ENCODE data around the gene LMNTD1.
"Not testable (repeated sequence)": the region's sequence is repeated elsewhere in the genome, so short reads cannot be mapped to it uniquely, and the experiment has no call there.

Gene LMNTD1

GRCh38 chr12:25488956-25489870 lies 63.9 kb downstream of the LMNTD1 start:
- DNase-seq = not testable (repeated sequence)

- no peak for DNase-seq
Observed at GRCh38 chr12:25482625-25483024, 70.5 kb downstream of the LMNTD1 start.

DNA sequence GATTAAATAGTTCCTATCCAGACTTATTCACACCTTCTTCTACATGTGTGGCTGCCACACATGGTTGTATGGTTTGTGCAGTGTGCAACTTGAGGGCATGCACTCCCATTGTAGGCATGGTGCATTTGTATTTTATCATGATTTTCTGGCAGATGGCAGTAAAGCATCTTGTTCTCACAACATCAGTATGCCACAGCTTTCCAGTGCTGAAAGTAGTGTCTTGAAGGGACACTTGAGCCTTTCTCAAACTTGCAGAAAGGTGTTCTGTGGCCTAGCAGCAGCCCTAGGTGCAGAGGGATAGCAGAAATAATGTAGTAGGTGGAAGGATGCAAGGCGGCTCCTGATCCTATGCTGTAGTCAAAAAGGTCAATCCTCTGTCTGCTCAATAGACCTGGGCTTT lies 72.9 kb downstream of the LMNTD1 start:
- DNase-seq = no peak

DNA sequence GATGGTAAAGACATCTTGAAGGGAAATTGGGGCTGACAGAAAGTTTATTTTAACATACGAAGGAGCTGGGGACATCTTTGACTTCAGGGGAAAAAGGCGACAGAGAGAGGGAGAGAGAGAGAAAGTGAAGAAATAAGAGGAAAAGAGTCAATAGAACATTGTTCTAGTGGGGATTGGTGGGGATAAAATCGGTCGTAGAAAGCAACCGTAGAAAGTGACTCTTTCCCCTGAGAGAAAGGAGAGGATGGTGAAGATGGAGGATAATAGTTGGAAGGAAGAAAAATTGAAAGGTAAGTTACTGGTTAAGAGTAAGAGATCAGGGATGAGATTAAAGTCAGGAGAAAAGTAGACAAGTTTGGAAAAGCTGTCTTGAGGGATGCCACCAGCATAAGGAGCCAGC lies 75.9 kb downstream of the LMNTD1 start:
- DNase-seq = no peak

DNA sequence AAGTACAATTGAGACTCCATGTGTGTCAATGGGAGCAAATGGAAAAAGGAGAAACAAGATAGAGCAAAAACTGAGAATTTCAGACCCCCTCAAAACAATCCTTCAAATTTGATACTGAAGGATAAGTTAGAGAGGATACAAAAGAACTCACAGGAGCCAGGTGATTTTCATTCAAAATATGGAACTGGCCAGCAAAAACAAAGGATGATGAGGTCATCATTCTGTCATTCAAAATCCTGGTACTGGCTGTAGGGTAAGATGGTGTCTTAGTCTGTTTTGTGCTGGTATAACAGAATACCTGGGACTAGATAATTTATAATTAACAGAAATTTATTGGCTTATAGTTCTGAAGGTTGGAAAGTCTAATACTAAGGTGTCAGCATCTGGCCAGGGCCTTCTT lies 80.6 kb downstream of the LMNTD1 start:
- DNase-seq = no peak

DNA sequence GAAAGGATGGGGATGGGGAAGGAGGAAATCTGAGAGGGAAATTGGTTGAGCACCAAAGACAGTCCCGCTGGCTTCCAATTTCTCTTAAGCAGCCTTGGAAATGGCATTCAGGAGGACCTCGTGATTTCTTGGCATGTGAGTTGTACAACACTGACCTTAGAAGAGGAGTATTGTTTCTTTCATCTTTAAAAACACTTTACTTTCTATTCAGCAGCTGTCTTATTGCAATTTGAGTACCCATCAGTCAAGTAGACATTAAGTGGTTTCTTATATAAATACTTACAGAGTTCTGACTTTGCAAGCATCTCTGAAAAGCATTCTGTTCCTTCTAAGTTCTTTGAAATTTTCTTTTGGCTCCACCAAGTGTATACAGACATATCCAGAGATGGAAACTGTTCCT lies 83.2 kb downstream of the LMNTD1 start:
- DNase-seq = no peak

- no peak for DNase-seq
Observed at GRCh38 chr12:25469368-25469767, 83.7 kb downstream of the LMNTD1 start.

GRCh38 chr12:25463521-25463920 lies 89.6 kb downstream of the LMNTD1 start:
- no peak for DNase-seq

DNA sequence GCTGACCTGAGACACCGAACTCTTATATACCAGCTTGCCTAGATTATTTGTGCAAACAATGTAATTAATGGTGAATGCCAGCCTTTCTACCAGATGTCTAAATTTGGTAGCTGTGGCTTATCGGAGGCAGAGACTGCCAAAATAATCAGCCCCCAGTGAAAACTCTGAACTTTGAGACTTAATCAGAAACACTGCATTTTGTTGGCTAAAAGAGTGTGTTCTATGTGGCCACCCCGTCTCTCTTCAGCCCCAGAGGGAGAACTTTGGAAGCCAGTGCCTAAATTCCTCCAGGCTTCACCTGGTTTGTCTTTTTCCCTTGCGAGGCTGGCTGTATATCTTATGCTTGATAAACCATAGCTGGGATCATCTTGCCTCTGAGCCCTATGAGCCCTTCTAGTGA lies 90.1 kb downstream of the LMNTD1 start:
- no peak for DNase-seq

DNA sequence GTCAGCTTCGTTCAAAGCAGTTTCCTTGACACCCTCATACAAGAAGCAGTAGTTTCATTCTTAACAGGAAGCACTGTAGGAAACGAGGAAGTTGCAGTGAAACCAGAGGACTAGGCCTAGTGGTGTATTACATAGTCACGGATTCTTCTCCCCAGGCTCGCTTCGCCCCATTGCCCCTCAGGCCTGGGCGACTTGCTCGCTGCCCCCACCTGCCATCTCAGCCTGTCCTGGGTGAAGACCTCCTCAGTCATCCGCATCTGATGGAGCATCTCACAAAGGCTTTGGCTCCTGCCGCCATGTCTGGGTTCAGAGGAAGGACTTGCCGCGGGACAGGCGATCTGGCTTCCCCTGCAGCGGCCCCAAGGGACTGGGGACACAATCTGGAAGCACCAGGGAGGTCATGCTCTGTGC lies 93.5 kb downstream of the LMNTD1 start:
- DNase-seq = no peak

DNA sequence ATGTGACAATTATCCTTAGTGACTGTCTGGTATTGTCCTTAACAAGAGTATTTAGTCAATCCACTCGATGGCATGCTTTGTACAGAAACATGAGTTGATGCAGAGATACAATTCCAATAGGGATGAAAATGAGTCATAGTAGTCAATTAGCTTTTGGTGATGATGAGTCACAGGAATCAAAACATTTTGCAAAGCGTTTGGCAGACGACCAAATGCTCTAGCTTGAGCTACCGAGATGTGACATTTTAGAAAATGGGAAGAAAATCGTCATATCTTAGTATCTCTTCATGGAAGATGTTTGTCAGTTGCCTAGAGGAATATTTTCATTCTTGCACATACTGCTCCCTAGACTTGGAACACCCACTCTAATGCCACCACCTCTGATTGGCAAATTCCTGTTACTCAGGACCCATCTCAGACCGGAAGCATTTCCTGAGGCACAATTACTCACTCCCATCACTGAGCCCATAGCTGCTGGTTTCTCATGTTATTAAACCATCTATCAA lies 95.0 kb downstream of the LMNTD1 start:
- no peak for DNase-seq

GRCh38 chr12:25456474-25456873 lies 96.6 kb downstream of the LMNTD1 start:
- no peak for DNase-seq

DNA sequence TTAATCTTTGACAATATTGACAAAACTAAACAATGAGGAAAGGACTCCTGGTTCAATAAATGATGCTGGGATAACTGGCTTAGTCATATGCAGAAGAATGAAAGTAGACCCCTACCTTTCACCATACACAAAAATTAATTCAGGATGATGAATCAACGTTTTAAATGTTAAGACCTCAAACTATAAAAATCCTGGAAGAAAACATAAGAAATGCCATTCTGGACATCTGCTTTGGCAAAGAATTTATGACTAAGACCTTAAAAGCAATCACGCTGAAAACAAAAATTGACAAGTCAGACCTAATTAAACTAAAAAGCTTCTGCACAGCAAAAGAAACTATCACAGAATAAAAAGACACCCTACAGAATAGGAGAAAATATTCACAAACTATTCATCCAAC lies 97.4 kb downstream of the LMNTD1 start:
- DNase-seq = no peak

GRCh38 chr12:25449007-25449406 lies 104.1 kb downstream of the LMNTD1 start:
- no peak for DNase-seq

GRCh38 chr12:25447046-25447445 lies 106.0 kb downstream of the LMNTD1 start:
- no peak for DNase-seq

- DNase-seq = no peak
Observed at GRCh38 chr12:25438638-25439037, 114.4 kb downstream of the LMNTD1 start.

GRCh38 chr12:25436206-25437030 lies 116.7 kb downstream of the LMNTD1 start:
- DNase-seq = no peak

DNA sequence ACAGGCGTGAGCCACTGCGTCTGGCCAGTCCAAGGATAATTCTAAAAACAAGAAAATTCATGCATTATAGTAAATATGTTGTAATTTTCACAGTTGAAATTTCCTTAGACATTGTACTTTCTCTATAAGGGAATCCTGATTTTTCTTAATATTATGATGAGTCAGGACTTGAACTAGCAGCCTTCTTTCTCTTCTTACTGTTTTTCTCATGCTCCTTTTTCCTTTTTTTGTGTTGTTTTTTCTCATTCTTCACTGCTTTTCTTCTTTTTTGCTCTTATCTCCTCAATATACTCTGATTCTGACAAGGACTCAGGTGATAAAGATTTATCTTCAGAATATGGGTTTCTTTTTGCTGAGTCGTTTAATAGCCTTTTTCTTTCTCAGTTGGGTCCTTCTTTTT lies 117.7 kb downstream of the LMNTD1 start:
- no peak for DNase-seq

DNA sequence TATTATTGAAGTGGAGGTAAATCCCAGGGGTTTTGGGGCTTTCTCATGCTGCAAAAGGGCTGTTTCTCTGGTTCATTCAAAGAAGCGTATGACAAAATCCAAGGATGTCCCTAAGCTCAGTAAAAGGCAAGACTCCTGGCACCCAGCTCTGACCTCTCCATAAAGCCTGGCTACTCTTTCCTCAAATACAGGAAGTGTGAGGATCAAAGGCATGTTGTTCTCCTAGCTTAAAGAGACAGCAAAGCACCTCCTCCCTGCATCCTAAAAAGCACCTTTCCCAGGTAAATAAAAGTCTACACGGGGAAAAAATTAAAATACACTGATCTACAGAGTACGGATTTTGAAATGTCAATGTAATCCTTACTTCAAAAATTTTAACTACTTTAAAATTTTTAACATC lies 118.6 kb downstream of the LMNTD1 start:
- DNase-seq = no peak

DNA sequence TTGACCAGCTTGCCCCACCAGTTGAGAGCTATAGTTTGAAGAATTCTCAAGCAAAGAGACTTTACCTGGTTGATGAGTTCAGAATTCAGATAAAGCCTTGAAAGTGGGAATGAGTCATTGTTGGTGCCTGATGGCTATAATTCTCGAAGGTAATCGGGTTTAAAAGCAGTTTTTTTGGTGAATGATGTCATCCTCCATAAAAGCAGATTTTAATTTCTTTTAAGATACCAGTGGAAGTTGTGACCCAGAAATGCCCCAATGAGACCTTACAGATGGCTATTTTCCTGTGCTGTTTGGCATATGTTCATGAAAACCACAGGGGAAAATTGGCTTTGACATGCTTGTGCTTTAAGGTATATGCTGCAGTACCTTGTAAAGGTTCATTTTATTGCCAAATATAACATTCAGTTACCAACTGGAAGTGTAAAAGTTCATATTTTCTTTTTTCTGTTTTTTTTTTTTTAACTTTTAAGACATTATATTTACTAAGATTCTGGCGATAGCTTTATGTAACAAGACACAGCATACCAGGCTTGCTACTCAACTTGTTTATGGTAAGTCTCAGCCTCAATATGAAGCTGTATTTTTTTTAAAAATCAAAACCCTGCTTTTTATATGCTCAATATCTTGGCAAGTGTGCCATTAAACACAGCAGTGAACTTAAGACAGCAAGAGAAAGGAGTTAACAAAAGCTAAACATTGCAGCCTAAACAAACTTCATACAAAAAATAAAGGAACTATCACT lies 119.3 kb downstream of the LMNTD1 start:
- DNase-seq = no peak

DNA sequence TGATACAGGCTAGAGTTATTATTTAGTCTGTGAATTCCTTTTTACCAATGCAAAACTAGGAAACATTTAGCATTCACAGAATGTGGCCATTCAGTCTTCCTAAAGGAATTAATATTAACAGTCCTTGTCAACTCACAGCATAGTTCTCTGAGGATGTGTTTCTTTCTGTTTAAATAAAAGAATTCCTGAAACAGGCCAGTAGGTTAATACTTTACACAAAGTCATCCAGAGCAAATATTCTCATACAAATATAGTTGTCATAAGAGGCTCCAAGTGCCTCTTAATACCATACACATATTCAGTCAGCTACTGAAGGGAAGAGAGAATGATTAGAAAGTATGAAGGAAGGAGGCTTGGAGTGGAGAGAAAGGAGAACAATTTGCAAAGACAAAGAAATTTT lies 120.1 kb downstream of the LMNTD1 start:
- DNase-seq = no peak

DNA sequence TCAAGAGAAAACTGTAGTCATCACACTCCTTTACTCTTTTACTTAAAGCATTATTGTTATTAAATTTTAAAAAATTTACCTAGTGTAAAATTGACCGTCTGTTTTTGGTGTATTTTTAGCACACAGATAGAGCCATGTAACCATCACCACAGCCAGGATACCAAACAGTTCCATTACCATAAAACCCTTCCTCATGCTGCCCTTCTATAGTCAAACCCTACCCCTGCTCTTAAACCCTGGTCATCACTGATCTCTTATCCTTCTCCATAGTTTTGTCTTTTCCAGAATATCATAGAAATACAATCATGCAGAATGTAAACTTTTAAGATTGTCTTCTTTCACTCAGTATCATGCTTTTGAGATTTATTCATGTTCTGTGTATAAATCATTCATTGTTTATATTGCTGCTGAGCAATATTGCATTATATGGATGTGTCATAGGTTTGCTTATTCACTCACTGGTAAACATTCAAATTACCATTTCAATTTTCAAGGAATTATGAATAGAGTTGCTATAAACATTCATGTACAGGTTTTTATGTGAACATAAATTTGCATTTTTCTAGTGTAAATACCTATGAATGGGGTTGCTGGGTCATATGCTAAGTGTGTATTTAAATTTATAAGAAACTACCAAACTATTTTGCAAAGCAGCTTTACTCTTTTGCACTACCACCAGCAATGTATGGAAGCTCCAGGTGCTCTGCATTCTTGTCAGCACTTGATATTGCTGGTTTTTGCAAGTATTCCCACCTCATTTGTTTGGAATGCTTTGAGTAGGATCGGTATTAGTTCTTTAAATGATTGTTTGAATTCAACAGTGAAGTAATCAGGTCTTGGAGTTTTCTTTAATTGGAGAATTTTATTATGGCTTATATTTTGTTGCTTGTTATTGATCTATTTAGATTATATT lies 125.5 kb downstream of the LMNTD1 start:
- DNase-seq = no peak
